AG20443 (cell line): Measurements from ENCODE around the gene TNKS2.

ENCODE experiments used
- DNase-seq: peaks from one replicate; pipeline ENCODE4 v3.0.0; 2012; ENCODE audit warnings: low spot score, mixed read lengths

Gene TNKS2

GRCh38 chr10:91908337-91909116 lies 110.3 kb downstream of the TNKS2 start:
- DNase-seq = peak; percentile 89

GRCh38 chr10:91909117-91909677 lies 111.0 kb downstream of the TNKS2 start, which contains the start of gene FGFBP3:
FGFBP3 (minus strand) TSS chr10:91909486; CDS start chr10:91908969, 517 bp downstream.
- DNase-seq = peak; percentile 19

GRCh38 chr10:91910467-91910866 lies 112.2 kb downstream of the TNKS2 start:
- DNase-seq = no peak
